Fibroblast of the aortic adventitia (primary cell): ENCODE data around the gene RBMS3. TPM values are rescaled to one million over a fixed set of nuclear protein-coding genes. Genes with fewer than 3 reads are reported as not detected.

Experiments used
- DNase-seq: peaks from one replicate; pipeline ENCODE4 v3.0.0-alpha.2; 2010; ENCODE audit warnings: low read depth
- H3K4me3 ChIP-seq: 2 replicates; pipeline ENCODE4 v1.5.1; 2011; ENCODE audit warnings: low read depth, mild to moderate bottlenecking, control low read depth, low read length, moderate library complexity
- CTCF ChIP-seq: IDR thresholded peaks from 2 replicates; pipeline ENCODE4 v1.5.1; 2011; ENCODE audit warnings: mild to moderate bottlenecking, low read length, control low read depth, inconsistent platforms; ENCODE audit not compliant: insufficient read depth
- total RNA-seq: library from RNA; depleted of rRNA; stranded (reverse); fragments of >200 nt; gene quantifications from 2 replicates; pipeline ENCODE4 v1.2.3, GENCODE V29; 2012; ENCODE audit warnings: low replicate concordance

RBMS3 gene
- total RNA-seq, 1 donor: 84.1 TPM

DNA sequence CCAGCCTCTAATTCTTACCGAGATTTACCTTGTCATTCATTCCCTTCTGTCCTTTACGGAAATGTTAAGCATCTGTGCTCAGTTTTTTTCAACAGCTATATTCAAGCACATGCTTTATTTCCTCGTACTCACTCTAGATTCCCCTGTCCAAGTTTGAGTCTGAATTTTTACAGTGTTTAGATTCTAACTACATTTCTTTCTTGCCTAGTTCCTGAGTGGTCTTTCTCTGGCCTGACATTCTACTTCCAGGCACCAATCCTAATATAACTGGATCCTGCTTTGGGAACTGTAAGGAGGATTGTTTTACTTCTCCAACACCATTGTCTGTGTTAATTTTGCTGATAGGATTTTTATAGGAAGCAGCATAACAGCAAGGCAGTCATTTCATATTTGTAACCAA is 222.4 kb downstream of the RBMS3 start:
- TF ChIP-seq CTCF: no peak
- no peak for DNase-seq
- H3K4me3 ChIP-seq: no peak overlapping the region

GRCh38 chr3:29503958-29504357 is 223.1 kb downstream of the RBMS3 start:
- no peak overlapping the region for H3K4me3 ChIP-seq
- peak; percentile 71 for DNase-seq
- no peak for TF ChIP-seq CTCF

- DNase-seq: no peak
- TF ChIP-seq CTCF: no peak
Observed at GRCh38 chr3:29506502-29506901, 225.6 kb downstream of the RBMS3 start.

GRCh38 chr3:29511701-29512100 is 230.8 kb downstream of the RBMS3 start:
- TF ChIP-seq CTCF: no peak
- H3K4me3 ChIP-seq: no peak overlapping the region
- no peak for DNase-seq

More at GRCh38 chr3:29506502-29506901, 225.6 kb downstream of the RBMS3 start:
- H3K4me3 ChIP-seq: no peak overlapping the region

DNA sequence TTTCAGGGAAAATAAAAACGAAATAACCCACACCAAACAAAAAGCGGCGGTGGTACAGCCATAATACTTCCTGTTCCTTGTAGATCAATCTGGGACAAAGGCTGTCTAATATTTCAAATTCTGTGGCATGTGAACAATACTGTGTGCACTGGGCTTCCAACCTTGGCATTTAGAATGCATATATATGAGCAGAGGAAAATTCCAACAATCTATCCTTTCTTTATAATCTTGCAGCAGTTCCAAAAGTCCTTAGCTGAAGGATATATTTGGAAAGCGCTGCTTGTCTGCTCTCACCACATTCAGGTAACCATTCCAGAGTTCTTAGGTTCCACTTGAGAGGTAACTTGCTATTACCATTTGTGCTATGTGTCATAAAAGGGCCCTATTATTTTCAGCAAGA is 231.8 kb downstream of the RBMS3 start:
- no peak for TF ChIP-seq CTCF
- DNase-seq: no peak
- no peak overlapping the region for H3K4me3 ChIP-seq

- DNase-seq: peak; percentile 75
- TF ChIP-seq CTCF: no peak
- peak overlapping the region; percentile 3 for H3K4me3 ChIP-seq
Observed at GRCh38 chr3:29513236-29513635, 232.4 kb downstream of the RBMS3 start.

GRCh38 chr3:29514170-29514569 is 233.3 kb downstream of the RBMS3 start:
- no peak overlapping the region for H3K4me3 ChIP-seq
- TF ChIP-seq CTCF: no peak
- peak; percentile 87 for DNase-seq
